Hematopoietic multipotent progenitor cell treated with erythropoietin and hydrocortisone succinate and interleukin-3 and kit ligand, for 8 days (in vitro differentiated cells): ENCODE results near the gene FRK.

Source experiments
- DNase-seq: peaks from one replicate; pipeline ENCODE4 v3.0.0-alpha.2; 2015

Gene FRK

GRCh38 chr6:115882174-115882573, 178.5 kb downstream of the FRK start:
- no peak for DNase-seq
